Measurements from ENCODE around the gene BCORL1.

BCORL1 gene

GRCh38 chrX:130014356-130014755 lies 31.9 kb downstream of the BCORL1 start:
- DNase-seq = no peak

GRCh38 chrX:130014770-130015169 lies 32.3 kb downstream of the BCORL1 start:
- no peak for DNase-seq

DNA sequence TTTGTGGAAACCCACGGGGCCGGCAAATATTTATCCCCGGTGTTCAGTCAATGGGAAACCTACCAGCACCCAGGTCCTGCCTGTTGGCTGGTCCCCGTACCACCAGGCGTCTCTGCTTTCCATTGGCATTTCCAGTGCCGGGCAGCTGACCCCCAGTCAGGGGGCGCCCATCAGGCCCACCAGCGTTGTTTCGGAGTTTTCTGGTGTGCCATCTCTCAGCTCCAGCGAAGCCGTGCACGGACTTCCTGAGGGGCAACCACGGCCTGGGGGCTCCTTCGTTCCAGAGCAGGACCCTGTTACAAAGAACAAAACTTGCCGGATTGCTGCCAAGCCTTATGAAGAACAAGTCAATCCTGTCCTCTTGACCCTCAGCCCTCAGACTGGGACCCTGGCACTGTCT lies 32.7 kb downstream of the BCORL1 start:
- no peak for DNase-seq

- DNase-seq = no peak
Observed at GRCh38 chrX:130018143-130018542, 35.7 kb downstream of the BCORL1 start.

DNA sequence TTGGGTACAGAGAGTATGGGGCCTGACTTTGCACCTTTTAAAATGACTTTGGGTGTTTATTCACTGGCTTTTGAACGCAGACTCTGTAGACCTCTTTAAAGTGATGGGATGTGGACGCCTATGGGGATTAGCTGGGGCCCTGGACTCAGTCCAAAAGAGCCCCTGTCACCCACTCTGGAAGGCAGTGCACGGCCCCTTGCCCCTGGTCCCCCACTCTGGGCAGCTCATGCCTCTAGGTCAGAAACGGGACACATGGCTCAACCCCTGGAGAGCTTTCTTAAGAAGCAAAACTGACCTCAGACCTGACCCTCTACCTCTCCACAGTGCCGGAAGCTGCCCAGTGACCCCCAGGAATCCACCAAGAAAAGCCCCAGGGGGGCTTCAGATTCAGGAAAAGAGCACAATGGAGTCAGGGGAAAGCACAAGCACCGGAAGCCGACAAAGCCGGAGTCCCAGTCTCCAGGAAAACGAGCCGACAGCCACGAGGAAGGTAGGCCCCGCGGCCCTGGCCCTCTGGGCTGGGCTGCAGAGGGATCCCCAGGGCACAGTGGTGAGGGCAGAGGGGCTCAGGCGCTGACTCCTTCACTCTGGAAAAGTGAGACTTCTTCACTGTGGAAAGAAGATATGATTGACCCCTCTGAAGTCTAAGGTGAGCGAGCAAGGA lies 38.4 kb downstream of the BCORL1 start:
- no peak for DNase-seq

DNA sequence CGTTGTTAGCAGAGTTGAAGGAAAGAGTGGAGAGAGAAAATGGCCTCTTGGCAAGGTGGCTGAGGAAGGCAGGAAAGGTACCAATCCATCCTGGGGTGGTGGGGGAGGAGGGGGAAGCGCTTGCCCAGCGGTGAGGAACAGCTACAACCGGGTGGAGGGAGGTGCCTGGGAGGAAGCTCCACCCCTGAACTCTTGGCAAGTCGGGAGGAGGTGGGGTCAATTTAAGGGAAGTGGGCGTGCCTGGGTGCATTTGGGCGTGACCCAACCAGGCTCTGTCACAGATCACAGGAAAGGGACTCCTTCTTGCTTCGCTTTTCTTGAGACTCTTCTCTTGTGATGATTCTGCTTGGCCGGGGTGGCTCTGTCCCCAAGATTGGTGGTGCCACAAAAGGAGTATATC lies 41.7 kb downstream of the BCORL1 start:
- DNase-seq = peak; percentile 88

DNA sequence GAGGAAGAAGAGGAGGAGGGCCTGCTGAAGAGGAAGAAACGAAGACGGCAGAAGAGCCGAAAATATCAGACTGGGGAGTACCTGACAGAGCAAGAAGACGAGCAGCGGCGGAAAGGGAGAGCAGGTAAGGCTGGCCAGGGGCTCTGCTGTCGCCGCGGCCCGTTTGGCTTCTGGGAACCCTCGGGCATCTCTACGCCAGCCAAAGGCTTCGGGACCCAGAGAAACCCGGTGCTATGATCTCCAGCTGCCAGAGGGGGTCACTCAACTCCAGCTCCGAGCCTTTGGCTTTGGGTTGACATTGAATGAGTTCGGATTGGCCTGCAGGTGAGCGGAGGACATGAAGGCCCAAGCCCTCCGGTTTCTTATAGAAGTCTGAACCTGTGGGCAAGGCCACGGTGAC lies 42.8 kb downstream of the BCORL1 start:
- DNase-seq = no peak

DNA sequence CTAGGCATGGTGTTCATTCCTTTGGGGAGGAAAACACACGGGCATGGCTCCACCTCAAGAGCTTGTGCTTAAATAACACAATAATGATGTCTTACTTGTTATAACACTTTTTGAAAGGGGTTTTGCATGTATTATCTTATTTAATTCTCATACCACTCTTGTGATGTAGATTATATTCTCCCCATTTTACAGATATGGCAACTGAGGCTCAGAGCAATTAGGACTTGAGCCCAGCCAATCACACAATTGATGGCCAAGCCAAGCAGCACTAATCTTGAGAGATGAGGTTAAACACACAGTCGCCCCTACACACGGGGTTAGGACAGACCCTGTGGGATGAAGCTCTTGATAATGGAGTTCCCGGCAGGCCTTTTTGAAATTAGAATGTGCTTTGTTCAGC lies 45.1 kb downstream of the BCORL1 start:
- no peak for DNase-seq

GRCh38 chrX:130028196-130028595 lies 45.8 kb downstream of the BCORL1 start:
- DNase-seq = peak; percentile 36

- no peak for DNase-seq
Observed at GRCh38 chrX:130030826-130031225, 48.4 kb downstream of the BCORL1 start.

- DNase-seq = no peak
Observed at GRCh38 chrX:130032552-130032951, 50.1 kb downstream of the BCORL1 start.

GRCh38 chrX:130034178-130034577 lies 51.7 kb downstream of the BCORL1 start:
- no peak for DNase-seq

GRCh38 chrX:130039847-130040246 lies 57.4 kb downstream of the BCORL1 start:
- DNase-seq = no peak

GRCh38 chrX:130047416-130047815 lies 65.0 kb downstream of the BCORL1 start:
- no peak for DNase-seq

DNA sequence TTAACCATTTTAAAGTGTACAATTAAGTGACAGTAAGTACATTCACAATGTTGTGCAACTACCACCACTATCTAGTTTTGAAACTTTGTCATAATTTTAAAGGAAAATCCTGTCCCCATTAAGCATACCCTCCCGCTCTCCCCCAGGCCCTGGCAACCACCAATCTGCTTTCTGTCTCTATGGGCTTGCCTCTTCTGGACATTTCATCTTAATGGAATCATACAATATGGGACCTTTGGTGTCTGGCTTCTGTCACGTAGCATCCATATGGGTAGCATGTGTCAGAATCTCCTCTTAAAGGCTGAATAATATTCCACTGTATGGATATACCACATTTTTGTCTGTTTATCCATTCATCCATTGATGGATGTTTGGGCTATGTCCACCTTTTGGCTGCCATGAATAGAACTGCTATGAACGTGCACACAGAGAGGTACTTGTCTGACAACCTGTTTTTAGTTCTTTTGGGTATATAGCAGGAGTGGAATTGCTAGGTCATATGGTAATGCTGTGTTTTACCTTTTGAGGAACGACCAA lies 66.3 kb downstream of the BCORL1 start:
- DNase-seq = no peak

- DNase-seq = no peak
Observed at GRCh38 chrX:130049821-130050220, 67.4 kb downstream of the BCORL1 start.

DNA sequence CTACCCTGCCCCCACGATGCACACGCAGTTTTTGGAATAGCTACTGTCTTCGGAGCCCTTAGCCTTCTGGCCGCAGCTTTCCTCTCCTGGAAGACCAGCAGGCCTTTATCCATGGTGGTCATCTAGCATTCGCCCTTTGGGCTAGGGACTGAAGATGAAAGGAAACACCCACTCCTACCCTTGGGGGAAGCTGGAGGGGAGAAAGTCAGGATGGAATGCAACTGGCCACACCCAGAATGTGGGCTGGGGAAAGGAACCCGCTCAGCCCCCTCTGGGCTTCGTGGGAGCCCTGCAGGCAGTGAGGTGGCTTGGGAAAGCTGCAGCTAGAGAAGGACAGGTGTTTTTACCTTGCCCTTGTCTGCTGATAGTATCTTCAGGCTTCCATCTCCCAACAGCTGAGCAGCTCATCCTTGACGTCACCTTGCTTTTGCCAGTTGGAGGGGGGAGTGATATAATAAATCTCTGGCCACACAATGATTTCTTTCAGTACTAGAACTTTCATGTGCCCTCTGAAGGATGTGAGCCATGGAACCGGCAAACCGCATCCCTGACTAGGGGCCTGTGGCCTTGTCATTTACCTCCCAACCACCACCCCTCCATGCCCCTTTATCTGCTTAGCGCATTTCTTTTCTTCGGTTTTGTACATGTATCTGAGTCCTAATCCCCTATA lies 68.9 kb downstream of the BCORL1 start:
- no peak for DNase-seq

DNA sequence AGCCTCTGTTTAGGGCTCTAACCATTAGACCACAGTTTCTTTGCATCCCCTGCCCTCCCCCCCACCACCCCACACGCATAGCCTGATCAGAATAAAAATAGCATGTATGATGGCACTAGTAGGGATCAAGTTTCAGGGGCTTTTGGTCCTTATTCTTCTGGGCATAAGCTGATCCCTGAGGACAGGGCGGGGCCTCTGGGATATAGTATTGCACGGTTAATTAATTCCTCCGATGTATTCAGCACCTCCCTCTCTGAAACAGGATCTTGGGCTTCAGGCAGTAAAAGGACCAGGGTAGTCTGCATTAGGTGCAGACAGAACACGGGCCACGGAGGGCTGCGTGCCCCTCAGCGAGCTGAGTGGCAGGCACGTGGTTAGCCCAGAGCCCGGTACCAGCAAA lies 70.8 kb downstream of the BCORL1 start:
- no peak for DNase-seq

DNA sequence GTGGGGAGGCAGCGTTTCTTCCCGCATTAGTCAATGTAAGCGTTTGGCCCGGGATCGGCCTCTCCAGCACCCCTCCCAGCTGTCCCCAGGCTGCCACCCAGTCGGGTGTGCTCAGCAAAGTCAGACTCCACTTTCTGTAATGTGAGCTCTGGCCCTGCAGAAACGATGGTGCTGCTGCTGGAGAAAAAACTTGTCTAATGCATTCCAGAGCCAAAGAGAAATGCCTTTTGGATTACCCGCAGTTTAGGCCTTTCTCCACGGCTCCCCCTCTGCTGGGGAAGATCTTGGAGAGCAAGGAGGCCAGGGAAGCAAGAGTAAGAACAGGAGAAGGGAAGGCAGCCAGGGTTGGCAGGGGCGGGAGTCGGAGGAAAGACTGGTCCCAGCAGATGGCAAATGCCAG lies 72.7 kb downstream of the BCORL1 start:
- DNase-seq = no peak

DNA sequence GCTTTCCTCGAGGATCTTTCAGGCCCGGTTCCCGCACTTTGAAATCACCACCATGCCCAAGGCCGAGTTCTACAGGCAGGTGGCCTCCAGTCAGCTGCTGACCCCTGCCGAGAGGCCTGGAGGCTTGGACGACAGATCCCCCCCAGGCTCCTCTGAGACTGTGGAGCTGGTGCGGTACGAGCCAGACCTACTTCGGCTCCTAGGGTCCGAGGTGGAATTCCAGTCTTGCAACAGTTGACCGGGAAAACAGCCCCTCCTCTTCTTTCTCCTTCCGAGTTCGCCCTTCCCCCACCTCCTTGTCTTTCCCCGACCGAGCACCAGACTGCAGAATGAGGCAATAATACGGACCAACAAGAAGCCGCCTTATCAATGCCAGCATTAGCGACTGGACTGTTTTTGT lies 73.5 kb downstream of the BCORL1 start:
- DNase-seq = no peak

DNA sequence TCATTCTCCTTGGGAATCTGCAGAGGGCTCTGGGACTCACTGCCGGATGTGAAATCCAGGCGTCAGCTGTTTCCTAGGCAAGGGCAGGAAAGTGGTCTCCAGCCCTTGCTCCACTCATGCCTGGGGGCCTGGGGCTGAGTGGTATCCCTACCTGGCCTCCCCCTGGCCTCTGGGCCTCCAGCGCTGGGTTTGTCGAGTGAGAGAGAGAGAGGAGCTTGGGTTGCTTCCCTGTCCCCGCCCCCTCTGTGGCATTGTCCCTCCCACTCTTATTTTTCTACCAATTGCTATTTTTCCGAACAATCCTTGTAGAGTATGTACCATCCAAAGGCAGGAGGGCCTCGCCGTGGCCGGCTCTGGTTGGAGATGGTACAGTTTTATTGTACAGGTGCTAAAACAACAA lies 74.8 kb downstream of the BCORL1 start:
- no peak for DNase-seq

GRCh38 chrX:130058652-130059051 lies 76.2 kb downstream of the BCORL1 start:
- DNase-seq = no peak

GRCh38 chrX:130060122-130061069 lies 78.0 kb downstream of the BCORL1 start:
- peak; percentile 72 for DNase-seq

All from CD4-positive, alpha-beta T cell treated with Interferon gamma for 1 hour (primary cell).